T-helper 1 cell treated with Interleukin-12 subunit alpha and Interleukin-12 subunit beta and Interleukin-4 antibody, amounts not matched to agents 30 μg/mL and 1 μg/mL, for 36 hours (primary cell): ENCODE measurements around the gene POLR3K.

Source experiments
- H3K27ac Mint-ChIP-seq: one replicate; pipeline ENCODE4 v1.8.0; 2021; ENCODE audit warnings: mild to moderate bottlenecking, mixed read lengths
- H3K27me3 Mint-ChIP-seq: one replicate; pipeline ENCODE4 v1.8.0; 2021; ENCODE audit warnings: low read depth, mixed read lengths
- H3K36me3 Mint-ChIP-seq: one replicate; pipeline ENCODE4 v1.8.0; 2021; ENCODE audit warnings: low read depth, mixed read lengths
- H3K4me1 Mint-ChIP-seq: one replicate; pipeline ENCODE4 v1.8.0; 2021; ENCODE audit warnings: low read depth, mixed read lengths
- H3K4me3 Mint-ChIP-seq: one replicate; pipeline ENCODE4 v1.8.0; 2021; ENCODE audit warnings: mild to moderate bottlenecking, moderate library complexity, mixed read lengths
- H3K9me3 Mint-ChIP-seq: one replicate; pipeline ENCODE4 v1.8.0; 2021; ENCODE audit warnings: mixed read lengths

POLR3K gene

GRCh38 chr16:74051-74746 lies 20.8 kb upstream of the POLR3K start:
- peaks cover 47% of the 10 kb centered on the region for H3K27me3 Mint-ChIP-seq
- H3K27ac Mint-ChIP-seq = no peak overlapping the region
- no peaks in the 10 kb centered on the region for H3K9me3 Mint-ChIP-seq
- peak overlapping the region; percentile 25 for H3K4me3 Mint-ChIP-seq
- peaks cover 3% of the 10 kb centered on the region for H3K36me3 Mint-ChIP-seq
- H3K4me1 Mint-ChIP-seq = peaks cover 20% of the 10 kb centered on the region

DNA sequence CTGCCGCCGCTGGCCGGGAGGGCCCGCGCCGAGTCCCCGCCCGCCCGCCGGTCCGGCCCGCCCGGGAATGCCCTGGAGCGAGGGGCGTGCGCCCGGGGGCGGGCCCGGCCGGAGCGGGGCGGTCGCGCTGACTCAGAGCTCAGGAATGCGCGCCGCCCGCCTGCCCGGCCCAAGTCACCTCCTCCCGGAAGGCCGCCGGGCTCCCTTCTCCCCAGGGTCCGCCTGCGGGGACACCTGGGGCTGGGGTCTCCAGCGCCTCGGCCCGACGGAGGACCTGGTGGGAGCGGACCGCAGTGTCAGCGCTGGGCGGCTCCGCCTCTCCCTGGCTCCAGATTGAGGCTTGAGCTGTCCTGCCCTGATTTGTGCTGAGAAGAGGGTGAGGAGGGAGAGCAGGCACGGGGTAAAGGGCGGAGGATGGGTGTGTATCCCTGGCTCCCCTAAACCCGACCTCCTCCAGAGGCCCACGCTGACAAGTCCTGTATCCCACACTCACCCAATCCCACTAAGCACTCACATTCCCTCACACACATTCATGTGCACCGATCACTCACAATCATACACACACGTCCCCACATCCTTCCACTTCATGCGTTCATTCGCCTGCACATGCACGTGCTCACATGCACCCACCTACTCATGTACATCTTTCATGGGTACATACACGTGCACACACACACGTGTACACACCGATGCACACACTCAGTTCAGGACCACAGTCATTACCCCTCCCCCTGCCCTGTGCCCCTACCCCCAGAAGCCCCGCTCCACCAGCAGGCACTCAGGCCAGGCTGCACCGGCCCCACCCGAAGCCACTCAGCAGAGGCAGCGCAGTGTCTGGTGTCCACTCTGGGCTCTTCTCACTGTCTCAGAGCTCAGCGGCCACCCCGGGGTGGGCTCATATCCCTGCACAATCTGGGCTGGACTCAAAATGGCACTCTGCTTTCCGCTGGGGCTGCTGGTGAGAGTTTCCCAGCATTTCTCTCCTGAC lies 19.4 kb upstream of the POLR3K start, which contains the start of gene RHBDF1:
TSS of gene RHBDF1 (minus strand) at position 71 of the 988 bp plus-strand sequence. CDS start 7,616 bp downstream, outside the sequence.
- H3K27ac Mint-ChIP-seq = no peak within 1 kb of the TSS
- peaks cover 3% of the 10 kb centered on the region for H3K36me3 Mint-ChIP-seq
- peaks cover 16% of the 10 kb centered on the region for H3K4me1 Mint-ChIP-seq
- H3K4me3 Mint-ChIP-seq = peak within 1 kb of the TSS; percentile 74
- no peaks in the 10 kb centered on the region for H3K9me3 Mint-ChIP-seq
- peaks cover 47% of the 10 kb centered on the region for H3K27me3 Mint-ChIP-seq

DNA sequence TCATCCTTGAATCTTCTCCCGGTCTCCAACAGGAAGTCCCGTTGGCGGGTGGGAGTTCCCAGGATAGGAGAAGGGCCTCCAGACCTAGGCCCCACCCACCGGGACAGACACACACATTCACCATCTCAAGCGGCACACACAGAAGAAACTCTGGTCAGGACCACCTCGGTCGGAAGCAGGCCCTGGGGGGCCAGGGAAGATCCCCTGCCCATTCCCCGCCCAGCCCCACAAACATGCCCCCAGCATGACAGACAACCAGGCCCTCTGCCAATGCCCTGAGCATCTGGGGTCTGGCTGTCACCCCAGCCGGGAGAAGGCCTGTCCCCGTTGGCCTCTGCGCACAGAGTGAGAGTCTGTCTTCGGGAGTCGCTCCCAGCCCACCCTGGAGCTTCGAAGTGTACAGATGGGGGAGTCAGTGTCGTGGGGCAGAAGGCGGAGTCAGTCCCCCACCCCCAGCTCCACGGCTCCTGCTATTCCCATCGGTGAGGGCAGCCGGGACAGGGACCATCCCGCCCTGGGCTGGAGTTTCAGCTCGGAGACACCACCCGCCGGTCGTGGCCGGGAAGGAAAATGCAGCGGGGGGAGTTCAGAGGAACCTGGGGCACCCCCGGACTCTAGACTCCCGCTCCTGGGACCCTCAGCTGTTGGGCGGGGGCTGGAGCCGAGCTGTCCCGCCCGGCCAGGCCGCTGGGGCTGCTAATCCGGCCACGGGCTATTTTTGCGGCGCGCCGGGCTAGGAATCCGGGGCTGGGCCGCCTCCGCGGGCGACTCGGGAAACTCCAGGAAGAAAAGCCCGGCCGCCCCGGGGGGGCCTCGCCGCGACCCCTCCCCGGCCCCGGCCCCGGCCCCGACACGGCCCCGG lies 18.4 kb upstream of the POLR3K start:
- Mint-ChIP-seq H3K27me3 (peaks cover 51% of the 10 kb centered on the region), H3K4me3 (peak overlapping the region; percentile 21), H3K36me3 (peaks cover 3% of the 10 kb centered on the region), H3K9me3 (no peaks in the 10 kb centered on the region), H3K4me1 (peaks cover 11% of the 10 kb centered on the region), H3K27ac (no peak overlapping the region)

DNA sequence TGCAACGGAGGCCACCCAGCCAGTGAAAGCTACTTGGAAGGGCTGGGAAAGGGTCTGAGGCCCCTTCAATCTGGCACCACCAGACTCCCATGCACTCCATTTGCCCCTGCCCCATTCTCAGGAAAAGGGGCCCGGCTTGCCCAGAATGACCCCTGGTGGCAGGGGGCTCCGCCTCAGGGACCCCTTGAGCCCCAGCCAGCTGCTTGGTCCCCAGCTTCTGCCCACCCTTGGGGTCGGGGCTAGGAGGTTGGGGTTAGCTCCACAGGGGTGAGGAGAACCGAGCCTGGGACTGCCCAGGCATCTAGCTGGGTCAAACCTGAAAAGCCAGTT lies 17.8 kb upstream of the POLR3K start:
- Mint-ChIP-seq H3K27me3 (peaks cover 51% of the 10 kb centered on the region), H3K9me3 (no peaks in the 10 kb centered on the region), H3K4me1 (peaks cover 5% of the 10 kb centered on the region), H3K27ac (no peak overlapping the region), H3K36me3 (peaks cover 3% of the 10 kb centered on the region), H3K4me3 (no peak overlapping the region)

DNA sequence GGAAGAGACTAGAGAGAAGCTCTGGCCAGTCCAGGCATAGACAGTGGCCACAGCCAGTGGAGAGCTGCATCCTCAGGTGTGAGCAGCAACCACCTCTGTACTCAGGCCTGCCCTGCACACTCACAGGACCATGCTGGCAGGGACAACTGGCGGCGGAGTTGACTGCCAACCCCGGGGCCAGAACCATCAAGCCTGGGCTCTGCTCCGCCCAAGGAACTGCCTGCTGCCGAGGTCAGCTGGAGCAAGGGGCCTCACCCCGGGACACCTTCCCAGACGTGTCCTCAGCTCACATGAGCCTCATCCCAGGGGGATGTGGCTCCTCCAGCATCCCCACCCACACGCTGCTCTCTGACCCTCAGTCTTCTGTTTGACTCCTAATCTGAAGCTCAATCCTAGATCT lies 15.8 kb upstream of the POLR3K start:
- Mint-ChIP-seq H3K4me1 (peaks cover 9% of the 10 kb centered on the region), H3K27me3 (peaks cover 46% of the 10 kb centered on the region), H3K36me3 (peaks cover 3% of the 10 kb centered on the region), H3K27ac (no peak overlapping the region), H3K4me3 (no peak overlapping the region), H3K9me3 (no peaks in the 10 kb centered on the region)

GRCh38 chr16:67884-68789 lies 14.7 kb upstream of the POLR3K start:
- no peaks in the 10 kb centered on the region for H3K9me3 Mint-ChIP-seq
- no peak overlapping the region for H3K27ac Mint-ChIP-seq
- peaks cover 9% of the 10 kb centered on the region for H3K4me1 Mint-ChIP-seq
- peaks cover 36% of the 10 kb centered on the region for H3K27me3 Mint-ChIP-seq
- no peak overlapping the region for H3K4me3 Mint-ChIP-seq
- peaks cover 3% of the 10 kb centered on the region for H3K36me3 Mint-ChIP-seq

- H3K4me3 Mint-ChIP-seq = no peak overlapping the region
- H3K27ac Mint-ChIP-seq = no peak overlapping the region
- H3K36me3 Mint-ChIP-seq = no peaks in the 10 kb centered on the region
- peaks cover 5% of the 10 kb centered on the region for H3K4me1 Mint-ChIP-seq
- peaks cover 31% of the 10 kb centered on the region for H3K27me3 Mint-ChIP-seq
- no peaks in the 10 kb centered on the region for H3K9me3 Mint-ChIP-seq
Measured at GRCh38 chr16:67183-67791, 13.9 kb upstream of the POLR3K start.

- H3K27ac Mint-ChIP-seq = no peak overlapping the region
- peaks cover 28% of the 10 kb centered on the region for H3K27me3 Mint-ChIP-seq
- H3K4me3 Mint-ChIP-seq = no peak overlapping the region
- H3K9me3 Mint-ChIP-seq = no peaks in the 10 kb centered on the region
- no peaks in the 10 kb centered on the region for H3K36me3 Mint-ChIP-seq
- H3K4me1 Mint-ChIP-seq = peaks cover 5% of the 10 kb centered on the region
Measured at GRCh38 chr16:66309-67182, 13.1 kb upstream of the POLR3K start.

DNA sequence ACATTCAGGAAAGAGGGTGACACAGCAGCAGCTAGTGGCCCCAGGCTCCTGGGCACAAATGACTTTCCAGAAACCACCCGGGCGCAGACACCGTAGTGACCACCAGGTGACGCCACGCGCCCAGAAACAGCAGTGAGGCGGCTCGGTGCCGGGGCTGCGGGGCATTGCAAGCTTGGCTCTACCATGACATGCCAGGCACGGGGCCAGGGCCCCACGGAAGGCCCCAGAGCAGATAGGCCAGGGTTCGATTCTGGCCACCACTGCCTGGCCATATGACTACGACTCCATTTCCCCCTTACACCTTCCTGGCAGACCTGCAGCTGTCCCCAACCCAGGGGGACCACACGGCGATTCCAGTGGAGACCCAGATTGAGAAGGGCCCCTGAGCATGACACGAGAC lies 12.3 kb upstream of the POLR3K start:
- Mint-ChIP-seq H3K27ac (no peak overlapping the region), H3K4me3 (no peak overlapping the region), H3K4me1 (peaks cover 5% of the 10 kb centered on the region), H3K27me3 (peaks cover 22% of the 10 kb centered on the region), H3K9me3 (no peaks in the 10 kb centered on the region), H3K36me3 (no peaks in the 10 kb centered on the region)

DNA sequence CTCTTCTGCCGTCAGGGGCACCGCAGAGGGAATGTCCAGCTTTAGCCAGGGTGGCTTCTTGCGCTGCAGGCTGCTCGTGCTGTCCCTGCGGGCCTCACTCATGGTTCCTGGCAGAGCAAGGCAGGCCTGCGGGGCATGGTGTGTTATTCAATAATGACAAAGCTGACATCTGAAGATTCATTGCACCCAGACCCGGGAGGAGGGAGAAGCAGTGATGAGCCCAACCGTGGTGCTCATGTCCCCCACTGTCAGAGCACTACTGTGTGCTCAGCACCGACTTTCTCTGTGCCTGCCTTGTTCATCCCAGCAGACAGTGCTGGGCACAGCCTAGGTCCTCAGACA lies 11.5 kb upstream of the POLR3K start:
- Mint-ChIP-seq H3K27me3 (peaks cover 14% of the 10 kb centered on the region), H3K36me3 (no peaks in the 10 kb centered on the region), H3K9me3 (no peaks in the 10 kb centered on the region), H3K27ac (no peak overlapping the region), H3K4me3 (no peak overlapping the region), H3K4me1 (peaks cover 5% of the 10 kb centered on the region)

GRCh38 chr16:63998-64913 lies 10.8 kb upstream of the POLR3K start:
- peaks cover 7% of the 10 kb centered on the region for H3K27me3 Mint-ChIP-seq
- no peaks in the 10 kb centered on the region for H3K36me3 Mint-ChIP-seq
- no peak overlapping the region for H3K27ac Mint-ChIP-seq

DNA sequence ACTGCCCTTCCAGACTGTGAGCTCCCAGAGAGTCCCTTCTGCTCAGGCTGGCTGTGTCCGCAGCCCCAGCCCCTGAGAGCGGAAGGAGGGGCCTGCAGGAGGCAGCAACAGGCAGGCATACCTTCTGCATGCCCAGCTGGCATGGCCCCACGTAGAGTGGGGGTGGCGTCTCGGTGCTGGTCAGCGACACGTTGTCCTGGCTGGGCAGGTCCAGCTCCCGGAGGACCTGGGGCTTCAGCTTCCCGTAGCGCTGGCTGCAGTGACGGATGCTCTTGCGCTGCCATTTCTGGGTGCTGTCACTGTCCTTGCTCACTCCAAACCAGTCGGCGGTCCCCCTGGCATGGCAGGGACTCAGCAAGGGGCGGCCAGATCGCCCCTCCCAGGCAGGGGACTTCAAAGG lies 10.1 kb upstream of the POLR3K start:
- Mint-ChIP-seq H3K27me3 (peaks cover 7% of the 10 kb centered on the region), H3K9me3 (no peaks in the 10 kb centered on the region), H3K36me3 (no peaks in the 10 kb centered on the region), H3K4me3 (no peak overlapping the region), H3K27ac (no peak overlapping the region), H3K4me1 (peaks cover 5% of the 10 kb centered on the region)

More at GRCh38 chr16:63998-64913, 10.8 kb upstream of the POLR3K start:
- Mint-ChIP-seq H3K4me1 (peaks cover 5% of the 10 kb centered on the region), H3K9me3 (no peaks in the 10 kb centered on the region), H3K4me3 (no peak overlapping the region)
